Bronchial epithelial cell (primary cell): Measurements from ENCODE around the gene BMS1. TPM values are rescaled to one million over a fixed set of nuclear protein-coding genes. Genes with fewer than 3 reads are reported as not detected.
A peak's percentile ranks its signal among the peaks of the same experiment; 100 is the strongest.
"Not testable (repeated sequence)": the region's sequence is repeated elsewhere in the genome, so short reads cannot be mapped to it uniquely, and the experiment has no call there.

ENCODE experiments used
- DNase-seq: peaks from one replicate; pipeline ENCODE4 v3.0.0-alpha.2; 2010; ENCODE audit warnings: low read depth
- FAIRE-seq: peaks from 2 replicates; lab custom pipeline; 2011; peaks lifted over from hg19 to GRCh38; lab: Jason Lieb, UNC
- H3K27me3 ChIP-seq: 2 replicates; pipeline ENCODE4 v1.5.1; 2011; ENCODE audit warnings: low read length; ENCODE audit not compliant: control insufficient read depth, insufficient read depth
- H3K36me3 ChIP-seq: 2 replicates; pipeline ENCODE4 v1.5.1; 2011; ENCODE audit warnings: low read length; ENCODE audit not compliant: control insufficient read depth, insufficient read depth
- H3K4me3 ChIP-seq: 2 replicates; pipeline ENCODE4 v1.5.1; 2011; ENCODE audit warnings: mild to moderate bottlenecking, low read depth, low read length, control low read depth
- total RNA-seq: library from RNA; depleted of rRNA; stranded (reverse); fragments of >200 nt; gene quantifications from 2 replicates; pipeline ENCODE4 v1.2.1, GENCODE V29; 2014
- TF ChIP-seq, protein P1 (sequence below): IDR thresholded peaks from 2 replicates; pipeline ENCODE4 v1.5.1; 2011; ENCODE audit warnings: mild to moderate bottlenecking, moderate library complexity, low read length, control low read depth, inconsistent platforms; ENCODE audit not compliant: insufficient read depth, severe bottlenecking

Gene BMS1
- total RNA-seq, 1 donor from 2014 or later: 14.7 TPM

DNA sequence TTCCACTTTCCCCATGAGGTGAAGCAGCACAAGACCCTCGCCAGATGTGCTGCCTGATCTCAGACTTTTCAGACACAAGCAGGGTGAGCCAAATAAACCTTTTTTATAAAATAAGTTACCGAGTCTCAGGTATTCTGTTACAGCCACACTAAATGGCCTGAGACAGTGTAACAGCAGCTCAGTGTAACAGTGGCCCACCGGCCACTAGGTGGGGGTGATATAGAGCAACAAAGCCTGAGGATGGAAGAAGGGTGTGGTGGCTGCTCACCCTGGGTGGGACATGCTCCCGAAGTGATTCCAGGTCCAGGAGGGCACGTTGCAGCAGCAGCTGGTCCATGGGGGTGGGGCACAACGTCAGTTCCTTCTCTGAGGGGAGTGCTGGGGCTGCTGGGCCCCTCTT lies 44.6 kb downstream of the BMS1 start:
- FAIRE-seq (no peak), DNase-seq (no peak)
- TF ChIP-seq, protein P1, sequence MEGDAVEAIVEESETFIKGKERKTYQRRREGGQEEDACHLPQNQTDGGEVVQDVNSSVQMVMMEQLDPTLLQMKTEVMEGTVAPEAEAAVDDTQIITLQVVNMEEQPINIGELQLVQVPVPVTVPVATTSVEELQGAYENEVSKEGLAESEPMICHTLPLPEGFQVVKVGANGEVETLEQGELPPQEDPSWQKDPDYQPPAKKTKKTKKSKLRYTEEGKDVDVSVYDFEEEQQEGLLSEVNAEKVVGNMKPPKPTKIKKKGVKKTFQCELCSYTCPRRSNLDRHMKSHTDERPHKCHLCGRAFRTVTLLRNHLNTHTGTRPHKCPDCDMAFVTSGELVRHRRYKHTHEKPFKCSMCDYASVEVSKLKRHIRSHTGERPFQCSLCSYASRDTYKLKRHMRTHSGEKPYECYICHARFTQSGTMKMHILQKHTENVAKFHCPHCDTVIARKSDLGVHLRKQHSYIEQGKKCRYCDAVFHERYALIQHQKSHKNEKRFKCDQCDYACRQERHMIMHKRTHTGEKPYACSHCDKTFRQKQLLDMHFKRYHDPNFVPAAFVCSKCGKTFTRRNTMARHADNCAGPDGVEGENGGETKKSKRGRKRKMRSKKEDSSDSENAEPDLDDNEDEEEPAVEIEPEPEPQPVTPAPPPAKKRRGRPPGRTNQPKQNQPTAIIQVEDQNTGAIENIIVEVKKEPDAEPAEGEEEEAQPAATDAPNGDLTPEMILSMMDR: no peak
- H3K27me3 ChIP-seq: no peaks in the 10 kb centered on the region
- H3K4me3 ChIP-seq: no peak overlapping the region
- H3K36me3 ChIP-seq: peaks cover 4% of the 10 kb centered on the region

DNA sequence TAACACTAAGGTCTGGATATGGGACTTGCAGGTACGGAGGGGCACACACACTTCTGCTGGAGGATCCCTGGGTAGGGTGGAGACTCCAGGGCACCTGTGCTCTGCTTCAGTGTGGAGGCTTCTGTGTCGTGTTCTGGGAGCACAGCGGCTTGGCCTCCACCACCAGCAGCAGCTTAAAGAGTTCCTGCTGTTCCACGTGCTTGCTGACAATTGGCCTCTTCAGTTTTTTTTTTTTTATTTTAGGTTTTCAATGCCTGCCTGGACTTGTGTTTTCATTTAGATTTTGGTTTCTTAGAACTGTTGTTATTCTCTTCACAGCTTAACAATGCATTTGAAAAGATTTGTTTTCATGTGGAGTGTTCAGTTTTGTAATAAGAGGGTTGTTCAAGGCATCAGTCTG lies 45.8 kb downstream of the BMS1 start:
- not testable (repeated sequence) for H3K36me3 ChIP-seq, DNase-seq, FAIRE-seq, H3K27me3 ChIP-seq, H3K4me3 ChIP-seq

DNA sequence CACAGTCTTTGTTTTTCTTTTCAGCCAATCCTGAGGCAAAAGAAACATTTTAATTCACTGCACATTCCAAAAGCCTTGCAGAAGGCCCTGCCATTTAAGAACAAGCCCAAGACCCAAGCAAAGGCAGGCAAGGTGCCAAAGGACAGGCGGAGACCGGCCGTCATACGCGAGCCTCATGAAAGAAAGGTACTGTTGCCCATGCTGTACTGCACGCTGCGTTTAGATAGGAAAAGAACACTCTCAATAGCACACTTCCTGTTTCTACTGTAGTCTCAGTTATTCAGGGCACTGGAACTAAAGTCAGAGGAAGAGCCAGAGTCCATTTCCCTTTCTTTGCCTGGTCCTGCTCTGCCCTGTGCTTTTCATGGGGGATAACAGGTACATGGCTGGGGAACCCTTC lies 47.6 kb downstream of the BMS1 start:
- H3K27me3 ChIP-seq: no peaks in the 10 kb centered on the region
- H3K4me3 ChIP-seq: no peak overlapping the region
- TF ChIP-seq, protein P1: no peak
- H3K36me3 ChIP-seq: peaks cover 3% of the 10 kb centered on the region
- DNase-seq: no peak
- no peak for FAIRE-seq

DNA sequence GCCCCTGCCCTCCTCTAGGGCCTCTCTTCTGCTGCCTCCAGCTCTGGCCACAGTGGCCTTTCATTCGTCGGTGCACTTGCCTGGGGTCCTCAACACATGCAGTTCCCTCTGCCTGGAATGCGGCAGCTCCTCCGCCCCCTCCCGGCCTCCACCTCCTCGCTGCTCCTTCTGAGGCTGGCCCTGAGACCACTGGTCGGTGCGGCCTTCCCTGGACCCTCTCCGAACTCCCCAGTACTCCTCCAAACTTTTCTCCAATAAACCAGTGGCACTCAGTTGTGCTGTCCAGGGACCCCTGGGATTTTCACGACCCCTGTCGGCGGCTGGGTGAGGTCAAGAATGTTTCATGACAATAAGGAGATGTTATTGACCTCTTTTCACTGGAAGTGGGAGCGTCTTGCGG lies 53.5 kb downstream of the BMS1 start:
- TF ChIP-seq, protein P1: no peak
- Histone ChIP-seq H3K27me3 (no peaks in the 10 kb centered on the region), H3K36me3 (no peaks in the 10 kb centered on the region), H3K4me3 (no peak overlapping the region)
- no peak for DNase-seq
- FAIRE-seq: no peak

DNA sequence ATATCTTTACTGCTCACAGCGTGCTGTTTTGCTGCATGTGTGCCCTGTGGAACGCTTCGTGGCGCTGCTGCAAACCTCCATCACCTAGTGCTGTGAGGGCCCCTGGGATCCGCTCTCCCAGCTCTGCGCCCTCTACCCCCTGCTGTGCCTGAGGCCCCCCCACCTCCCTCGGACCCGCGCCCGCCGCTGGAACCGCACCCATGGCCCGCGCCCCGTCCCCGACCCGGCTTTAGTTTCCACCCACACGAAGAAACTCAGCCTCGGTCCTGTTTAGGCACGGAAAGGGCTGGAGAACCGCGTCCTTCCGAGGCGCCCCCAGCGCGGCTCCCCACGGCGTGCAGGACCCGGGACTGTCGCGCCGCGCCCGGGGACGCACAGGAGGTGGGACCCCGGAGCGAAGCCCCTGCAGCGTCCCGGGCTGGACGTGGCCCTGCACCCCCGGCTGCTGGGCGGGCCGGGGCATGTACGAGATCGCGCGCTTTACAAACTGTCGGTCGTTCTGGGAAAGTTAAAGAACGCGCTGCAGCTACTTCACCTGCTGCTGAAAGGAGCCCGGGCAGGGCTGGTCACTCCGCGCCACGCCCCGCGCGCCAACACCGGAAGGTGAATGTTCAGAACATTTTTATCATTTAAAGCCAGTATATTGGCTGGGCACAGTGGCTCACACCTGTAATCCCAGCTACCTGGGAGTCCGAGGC lies 54.3 kb downstream of the BMS1 start:
- H3K36me3 ChIP-seq: no peaks in the 10 kb centered on the region
- H3K4me3 ChIP-seq: peak overlapping the region; percentile 41
- TF ChIP-seq, protein P1: peak; percentile 10
- FAIRE-seq: no peak
- DNase-seq: peak; percentile 24
- H3K27me3 ChIP-seq: no peaks in the 10 kb centered on the region

DNA sequence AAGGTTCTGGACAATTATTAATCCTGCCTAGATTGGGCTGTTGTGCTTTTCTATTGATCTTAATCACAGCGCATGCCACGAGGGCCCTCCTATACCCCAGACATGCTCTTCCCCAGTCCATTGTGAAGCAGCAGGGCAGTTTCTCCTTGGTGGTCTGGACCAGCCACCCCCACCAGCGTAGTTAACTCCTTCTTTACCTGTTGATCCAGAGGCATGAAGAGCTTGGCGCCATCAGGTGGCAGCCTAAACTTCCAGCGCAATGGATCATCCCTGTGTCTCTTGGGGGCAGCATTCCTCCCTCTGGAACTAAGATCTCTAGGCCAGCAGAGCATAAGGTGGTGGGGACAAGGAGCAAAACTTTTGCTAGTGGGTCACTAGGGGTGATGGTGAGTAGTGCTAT lies 62.2 kb downstream of the BMS1 start:
- not testable (repeated sequence) for H3K4me3 ChIP-seq, FAIRE-seq, DNase-seq, H3K27me3 ChIP-seq, H3K36me3 ChIP-seq

DNA sequence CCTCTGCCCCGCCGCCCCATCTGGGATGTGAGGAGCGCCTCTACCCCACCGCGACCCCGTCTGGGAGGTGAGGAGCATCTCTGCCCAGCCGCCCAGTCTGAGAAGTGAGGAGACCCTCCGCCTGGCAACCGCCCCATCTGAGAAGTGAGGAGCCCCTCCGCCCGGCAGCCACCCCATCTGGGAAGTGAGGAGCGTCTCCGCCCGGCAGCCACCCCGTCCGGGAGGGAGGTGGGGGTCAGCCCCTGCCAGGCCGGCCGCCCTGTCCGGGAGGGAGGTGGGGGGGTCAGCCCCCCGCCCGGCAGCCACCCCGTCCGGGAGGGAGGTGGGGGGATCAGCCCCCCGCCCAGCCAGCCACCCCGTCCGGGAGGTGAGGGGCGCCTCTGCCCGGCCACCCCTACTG lies 64.7 kb downstream of the BMS1 start:
- not testable (repeated sequence) for H3K4me3 ChIP-seq, FAIRE-seq, H3K36me3 ChIP-seq

More for the DNA sequence above, 64.7 kb downstream of the BMS1 start:
- DNase-seq, H3K27me3 ChIP-seq: not testable (repeated sequence)
